NB4 (cell line): Measurements from ENCODE around the gene MAP3K2.

Experiments used
- DNase-seq: peaks from one replicate; pipeline ENCODE4 v3.0.0; 2010; ENCODE audit warnings: low read depth
- H3K4me3 ChIP-seq: one replicate; pipeline ENCODE4 v1.5.1; 2011; ENCODE audit warnings: mild to moderate bottlenecking, low read depth, low read length, moderate library complexity
- CTCF ChIP-seq: IDR thresholded peaks from one replicate; pipeline ENCODE4 v1.5.1; 2012; ENCODE audit warnings: low read depth, low read length
- MYC ChIP-seq: IDR thresholded peaks from 2 replicates; pipeline ENCODE4 v1.6.1; 2011; ENCODE audit warnings: low read depth, low read length
- POLR2A ChIP-seq: IDR thresholded peaks from 2 replicates; pipeline ENCODE4 v1.6.1; 2011; ENCODE audit warnings: mild to moderate bottlenecking; ENCODE audit not compliant: insufficient read length; ENCODE audit errors: extremely low read depth
- TF ChIP-seq, protein P1 (sequence below): IDR thresholded peaks from 2 replicates; pipeline ENCODE4 v1.6.1; 2011; ENCODE audit warnings: low read depth, low read length

MAP3K2 gene

DNA sequence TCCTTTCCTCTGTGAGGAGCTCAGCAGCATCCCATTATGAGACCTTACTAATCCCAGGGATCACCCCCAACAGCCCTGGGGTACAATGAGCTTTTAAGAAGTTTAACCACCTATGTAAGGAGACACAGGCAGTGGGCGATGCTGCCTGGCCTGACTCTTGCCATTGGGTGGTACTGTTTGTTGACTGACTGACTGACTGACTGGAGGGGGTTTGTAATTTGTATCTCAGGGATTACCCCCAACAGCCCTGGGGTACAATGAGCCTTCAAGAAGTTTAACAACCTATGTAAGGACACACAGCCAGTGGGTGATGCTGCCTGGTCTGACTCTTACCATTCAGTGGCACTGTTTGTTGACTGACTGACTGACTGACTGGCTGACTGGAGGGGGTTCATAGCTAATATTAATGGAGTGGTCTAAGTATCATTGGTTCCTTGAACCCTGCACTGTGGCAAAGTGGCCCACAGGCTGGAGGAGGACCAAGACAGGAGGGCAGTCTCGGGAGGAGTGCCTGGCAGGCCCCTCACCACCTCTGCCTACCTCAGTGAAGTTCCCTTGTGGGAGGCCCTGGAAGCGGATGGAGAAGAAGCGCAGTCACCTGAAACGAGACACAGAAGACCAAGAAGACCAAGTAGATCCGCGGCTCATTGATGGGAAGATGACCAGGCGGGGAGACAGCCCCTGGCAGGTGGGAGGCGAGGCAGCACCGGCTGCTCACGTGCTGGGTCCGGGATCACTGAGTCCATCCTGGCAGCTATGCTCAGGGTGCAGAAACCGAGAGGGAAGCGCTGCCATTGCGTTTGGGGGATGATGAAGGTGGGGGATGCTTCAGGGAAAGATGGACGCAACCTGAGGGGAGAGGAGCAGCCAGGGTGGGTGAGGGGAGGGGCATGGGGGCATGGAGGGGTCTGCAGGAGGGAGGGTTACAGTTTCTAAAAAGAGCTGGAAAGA, 38.0 kb upstream of the MAP3K2 start:
- TF ChIP-seq, protein P1, sequence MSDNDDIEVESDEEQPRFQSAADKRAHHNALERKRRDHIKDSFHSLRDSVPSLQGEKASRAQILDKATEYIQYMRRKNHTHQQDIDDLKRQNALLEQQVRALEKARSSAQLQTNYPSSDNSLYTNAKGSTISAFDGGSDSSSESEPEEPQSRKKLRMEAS, result no peak
- TF ChIP-seq MYC, result no peak
- TF ChIP-seq CTCF, result no peak
- no peak for TF ChIP-seq POLR2A
- DNase-seq, result no peak
- H3K4me3 ChIP-seq, result no peak overlapping the region

GRCh38 chr2:127424598-127425520, 37.1 kb upstream of the MAP3K2 start:
- TF ChIP-seq, protein P1, result no peak
- TF ChIP-seq POLR2A (no peak), CTCF (no peak), MYC (no peak)
- no peak for DNase-seq
- H3K4me3 ChIP-seq, result no peak overlapping the region

DNA sequence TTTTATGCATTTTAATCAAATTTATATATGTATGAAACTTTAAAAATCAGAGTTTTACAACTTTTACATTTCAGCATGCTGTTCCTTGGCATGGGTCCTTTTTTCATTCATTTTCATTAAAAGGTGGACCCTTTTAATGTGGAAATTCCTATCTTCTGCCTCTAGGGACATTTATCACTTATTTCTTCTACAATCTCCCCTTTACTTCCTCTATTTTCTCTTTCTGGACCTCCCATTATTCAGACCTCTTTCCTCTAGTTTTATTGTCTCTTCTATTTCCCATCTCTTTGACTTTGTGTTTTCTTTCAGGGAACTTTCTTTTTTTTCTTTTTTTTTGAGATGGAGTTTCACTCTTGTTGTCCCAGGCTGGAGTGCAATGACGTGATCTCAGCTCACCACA, 36.1 kb upstream of the MAP3K2 start:
- peak; percentile 54 for DNase-seq
- peak overlapping the region; percentile 25 for H3K4me3 ChIP-seq

GRCh38 chr2:127423478-127423843, 35.7 kb upstream of the MAP3K2 start:
- peak overlapping the region; percentile 25 for H3K4me3 ChIP-seq
- no peak for TF ChIP-seq MYC
- TF ChIP-seq POLR2A, result no peak
- TF ChIP-seq, protein P1, result no peak
- no peak for TF ChIP-seq CTCF
- peak; percentile 41 for DNase-seq

More for the DNA sequence above, 36.1 kb upstream of the MAP3K2 start:
- TF ChIP-seq, protein P1, result no peak
- TF ChIP-seq MYC, result no peak
- TF ChIP-seq POLR2A, result no peak
- TF ChIP-seq CTCF, result no peak

DNA sequence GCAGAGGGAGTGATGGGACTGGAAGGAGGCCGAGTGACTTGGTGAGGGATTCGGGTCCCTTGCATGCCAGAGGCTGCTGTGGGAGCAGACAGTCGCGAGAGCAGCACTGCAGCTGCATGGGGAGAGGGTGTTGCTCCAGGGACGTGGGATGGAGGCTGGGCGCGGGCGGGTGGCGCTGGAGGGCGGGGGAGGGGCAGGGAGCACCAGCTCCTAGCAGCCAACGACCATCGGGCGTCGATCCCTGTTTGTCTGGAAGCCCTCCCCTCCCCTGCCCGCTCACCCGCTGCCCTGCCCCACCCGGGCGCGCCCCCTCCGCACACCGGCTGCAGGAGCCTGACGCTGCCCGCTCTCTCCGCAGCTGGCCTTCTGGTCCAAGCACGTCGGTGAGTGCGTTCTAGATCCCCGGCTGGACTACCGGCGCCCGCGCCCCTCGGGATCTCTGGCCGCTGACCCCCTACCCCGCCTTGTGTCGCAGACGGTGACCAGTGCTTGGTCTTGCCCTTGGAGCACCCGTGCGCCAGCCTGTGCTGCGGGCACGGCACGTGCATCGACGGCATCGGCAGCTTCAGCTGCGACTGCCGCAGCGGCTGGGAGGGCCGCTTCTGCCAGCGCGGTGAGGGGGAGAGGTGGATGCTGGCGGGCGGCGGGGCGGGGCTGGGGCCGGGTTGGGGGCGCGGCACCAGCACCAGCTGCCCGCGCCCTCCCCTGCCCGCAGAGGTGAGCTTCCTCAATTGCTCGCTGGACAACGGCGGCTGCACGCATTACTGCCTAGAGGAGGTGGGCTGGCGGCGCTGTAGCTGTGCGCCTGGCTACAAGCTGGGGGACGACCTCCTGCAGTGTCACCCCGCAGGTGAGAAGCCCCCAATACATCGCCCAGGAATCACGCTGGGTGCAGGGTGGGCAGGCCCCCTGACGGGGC, 35.0 kb upstream of the MAP3K2 start:
- TF ChIP-seq POLR2A (peak; percentile 41), CTCF (peak; percentile 5), MYC (peak; percentile 51; the same call in 1 of the 2 replicates)
- TF ChIP-seq, protein P1, result peak; percentile 86
- peak; percentile 89 for DNase-seq
- H3K4me3 ChIP-seq, result peak overlapping the region; percentile 25
